ENCODE measurements around the gene NRXN3. TPM values are rescaled to one million over a fixed set of nuclear protein-coding genes. Genes with fewer than 3 reads are reported as not detected.

Gene NRXN3
- total and polyA plus RNA-seq, 2 donors (not counting 1 experiment from before 2014, with no cell fraction given): not detected

- no peaks in the 10 kb centered on the region for H3K9me3 ChIP-seq (ENCODE audit: control extremely low read depth in 1 of 3, control insufficient read depth in 2 of 3, insufficient read depth in 1 of 3, low read length in 2 of 3)
- no peak overlapping the region for H2AFZ ChIP-seq (ENCODE audit: insufficient read depth, low read depth, low read length, poor library complexity, severe bottlenecking)
- ChIA-PET POLR2A (no interaction called here), CTCF (no interaction called here)
- no peak overlapping the region for H3K27ac Mint-ChIP-seq
- WGBS (ENCODE audit: insufficient coverage): no CpG with 5 or more reads among the region's 1 CpG
- H3K4me3 Mint-ChIP-seq: no peak overlapping the region
- no peak overlapping the region for H3K4me2 ChIP-seq (replicated peaks; ENCODE audit: low read depth, low read length, poor library complexity, severe bottlenecking)
- H3K27me3 ChIP-seq (replicated peaks in 1 of 4; ENCODE audit: control extremely low read depth in 1 of 4, control insufficient read depth in 3 of 4, insufficient read depth in 4 of 4, low read length in 3 of 4): no peaks in the 10 kb centered on the region
- no peak overlapping the region for H3K9ac ChIP-seq (ENCODE audit: low read length)
- H3K36me3 ChIP-seq (replicated peaks in 1 of 2; ENCODE audit: control extremely low read depth in 1 of 2, control insufficient read depth in 1 of 2, extremely low read depth in 1 of 2, insufficient read depth in 2 of 2, low read length in 1 of 2): no peaks in the 10 kb centered on the region
- H3K4me1 ChIP-seq (ENCODE audit: control insufficient read depth in 2 of 2, insufficient read depth in 2 of 2, low read length in 2 of 2): no peaks in the 10 kb centered on the region
- intact Hi-C loops (cut with micrococcal nuclease): no loop called here
- H3K4me3 ChIP-seq (ENCODE audit: control extremely low read depth in 1 of 5, extremely low read depth in 1 of 5, insufficient read depth in 1 of 5, low read depth in 2 of 5, low read length in 4 of 5): no peak overlapping the region
- H4K20me1 ChIP-seq (ENCODE audit: control insufficient read depth, insufficient read depth, low read length, poor library complexity, severe bottlenecking): no peaks in the 10 kb centered on the region
- DNase-seq (no peak), ATAC-seq (ENCODE audit: low read depth) (no peak)
- no peaks in the 10 kb centered on the region for H3K4me1 Mint-ChIP-seq
- H3K27me3 Mint-ChIP-seq: no peaks in the 10 kb centered on the region
- no peaks in the 10 kb centered on the region for H3K79me2 ChIP-seq (ENCODE audit: control insufficient read depth, insufficient read depth, low read length)
- no peak overlapping the region for H3K27ac ChIP-seq (ENCODE audit: low read length in 2 of 2)
- no peaks in the 10 kb centered on the region for H3K9me3 Mint-ChIP-seq (ENCODE audit: insufficient read depth)
- TF ChIP-seq EZH2 (IDR thresholded peaks at IDR 0.05; ENCODE audit: borderline replicate concordance, insufficient read depth, low read depth, low read length, poor library complexity, severe bottlenecking) (no peak), CTCF (IDR thresholded peaks at IDR 0.05) (no peak)
Measured at GRCh38 chr14:79299162-79299561, 1129.0 kb downstream of the NRXN3 start.

GRCh38 chr14:79304279-79304678, 1134.1 kb downstream of the NRXN3 start:
- no peak overlapping the region for H3K27ac Mint-ChIP-seq
- intact Hi-C loops (cut with micrococcal nuclease): no loop called here
- H3K9ac ChIP-seq (ENCODE audit: low read length): no peak overlapping the region
- H3K4me3 Mint-ChIP-seq: no peak overlapping the region
- CTCF ChIA-PET: no interaction called here
- H3K27ac ChIP-seq (ENCODE audit: low read length in 2 of 2): no peak overlapping the region
- H3K4me1 Mint-ChIP-seq: no peaks in the 10 kb centered on the region
- TF ChIP-seq CTCF (IDR thresholded peaks at IDR 0.05): no peak
- TF ChIP-seq EZH2 (IDR thresholded peaks at IDR 0.05; ENCODE audit: borderline replicate concordance, insufficient read depth, low read depth, low read length, poor library complexity, severe bottlenecking): no peak
- H4K20me1 ChIP-seq (ENCODE audit: control insufficient read depth, insufficient read depth, low read length, poor library complexity, severe bottlenecking): no peaks in the 10 kb centered on the region
- H3K4me3 ChIP-seq (ENCODE audit: control extremely low read depth in 1 of 5, extremely low read depth in 1 of 5, insufficient read depth in 1 of 5, low read depth in 2 of 5, low read length in 4 of 5): no peak overlapping the region
- no peaks in the 10 kb centered on the region for H3K79me2 ChIP-seq (ENCODE audit: control insufficient read depth, insufficient read depth, low read length)
- no peaks in the 10 kb centered on the region for H3K4me1 ChIP-seq (ENCODE audit: control insufficient read depth in 2 of 2, insufficient read depth in 2 of 2, low read length in 2 of 2)
- H2AFZ ChIP-seq (ENCODE audit: insufficient read depth, low read depth, low read length, poor library complexity, severe bottlenecking): no peak overlapping the region
- no peak overlapping the region for H3K4me2 ChIP-seq (replicated peaks; ENCODE audit: low read depth, low read length, poor library complexity, severe bottlenecking)
- POLR2A ChIA-PET: no interaction called here
- no peaks in the 10 kb centered on the region for H3K9me3 ChIP-seq (ENCODE audit: control extremely low read depth in 1 of 3, control insufficient read depth in 2 of 3, insufficient read depth in 1 of 3, low read length in 2 of 3)
- DNase-seq: no peak
- no peaks in the 10 kb centered on the region for H3K9me3 Mint-ChIP-seq (ENCODE audit: insufficient read depth)
- H3K27me3 ChIP-seq (replicated peaks in 1 of 4; ENCODE audit: control extremely low read depth in 1 of 4, control insufficient read depth in 3 of 4, insufficient read depth in 4 of 4, low read length in 3 of 4): no peaks in the 10 kb centered on the region
- H3K36me3 ChIP-seq (replicated peaks in 1 of 2; ENCODE audit: control extremely low read depth in 1 of 2, control insufficient read depth in 1 of 2, extremely low read depth in 1 of 2, insufficient read depth in 2 of 2, low read length in 1 of 2): no peaks in the 10 kb centered on the region
- H3K27me3 Mint-ChIP-seq: no peaks in the 10 kb centered on the region
- no peak for ATAC-seq (ENCODE audit: low read depth)
